HEK293 (cell line): ENCODE measurements around the gene AZIN2.
"Not testable (repeated sequence)": the region's sequence is repeated elsewhere in the genome, so short reads cannot be mapped to it uniquely, and the experiment has no call there.

Source experiments
- CTCF ChIA-PET: fragments of 350-600 bp; formaldehyde crosslinking; extraction: SDS; loops from one replicate; lab custom pipeline; 2021; ENCODE audit warnings: antibody characterized with exemption; lab: Yijun Ruan, JAX
- POLR2A ChIA-PET: fragments of 300-600 bp; formaldehyde crosslinking; extraction: SDS; loops from one replicate; lab custom pipeline; 2020; ENCODE audit warnings: antibody characterized with exemption, inconsistent platforms; lab: Yijun Ruan, JAX
- H3K27ac ChIP-seq: fragments of 200-500 bp; sonication (Bioruptor generic); 2 replicates; pipeline ENCODE4 v1.5.1; 2014; ENCODE audit warnings: low read depth, low read length, control low read depth, inconsistent platforms; ENCODE audit errors: extremely low read depth
- H3K36me3 ChIP-seq, 2 experiments: fragments of 200-500 bp in 1 of 2; sonication (Bioruptor generic) in 1 of 2; 1 replicate in 1 of 2; 2 replicates in 1 of 2; pipeline ENCODE4 v1.5.1; 2014 to 2017; ENCODE audit warnings: inconsistent platforms in 2 of 2, low read length in 2 of 2; ENCODE audit not compliant: control insufficient read depth in 2 of 2, insufficient read depth in 1 of 2
- H3K4me1 ChIP-seq: fragments of 200-500 bp; sonication (Bioruptor generic); 2 replicates; pipeline ENCODE4 v1.5.1; 2014; ENCODE audit warnings: mild to moderate bottlenecking, low read length, inconsistent platforms; ENCODE audit not compliant: control insufficient read depth, insufficient read depth
- H3K4me3 ChIP-seq: 2 replicates; pipeline ENCODE4 v1.5.1; 2011; ENCODE audit warnings: low read depth, mild to moderate bottlenecking, control low read depth, low read length, moderate library complexity
- H3K9me3 ChIP-seq: fragments of 200-500 bp; sonication (Bioruptor generic); 2 replicates; pipeline ENCODE4 v1.5.1; 2014; ENCODE audit warnings: low read depth, low read length, inconsistent platforms; ENCODE audit not compliant: control insufficient read depth, insufficient read depth
- BCL11B ChIP-seq: fragments of 450-650 bp; formaldehyde crosslinking; IDR thresholded peaks from 2 replicates; pipeline ENCODE4 v1.5.1; 2016; ENCODE audit warnings: low read depth, missing biosample characterization, missing genetic modification characterization
- KLF10 ChIP-seq: fragments of 450-650 bp; IDR thresholded peaks from 2 replicates; pipeline ENCODE4 v1.5.1; 2018; ENCODE audit warnings: missing biosample characterization, mild to moderate bottlenecking, missing genetic modification characterization
- OSR2 ChIP-seq: fragments of 450-650 bp; formaldehyde crosslinking; IDR thresholded peaks from 2 replicates; pipeline ENCODE4 v1.5.1; 2016; ENCODE audit warnings: missing biosample characterization, missing genetic modification characterization
- OVOL3 ChIP-seq: fragments of 450-650 bp; formaldehyde crosslinking; IDR thresholded peaks from 2 replicates; pipeline ENCODE4 v1.5.1; 2016; ENCODE audit warnings: missing biosample characterization, missing genetic modification characterization
- PBX3 ChIP-seq: sonication (generic); formaldehyde crosslinking; IDR thresholded peaks from 2 replicates; pipeline ENCODE4 v1.8.1; 2022; ENCODE audit warnings: mild to moderate bottlenecking, moderate library complexity, missing genetic modification reagents
- SP7 ChIP-seq: fragments of 450-650 bp; formaldehyde crosslinking; IDR thresholded peaks from 2 replicates; pipeline ENCODE4 v1.5.1; 2016; ENCODE audit warnings: missing biosample characterization, missing genetic modification characterization
- TRIM28 ChIP-seq: IDR thresholded peaks from 2 replicates; pipeline ENCODE4 v1.6.1; 2011; ENCODE audit warnings: low read length, control low read depth, borderline replicate concordance
- ZBTB17 ChIP-seq: fragments of 450-650 bp; formaldehyde crosslinking; IDR thresholded peaks from 2 replicates; pipeline ENCODE4 v1.5.1; 2016; ENCODE audit warnings: missing biosample characterization, missing genetic modification characterization
- ZBTB21 ChIP-seq: fragments of 450-650 bp; formaldehyde crosslinking; IDR thresholded peaks from 2 replicates; pipeline ENCODE4 v1.5.1; 2017; ENCODE audit warnings: missing biosample characterization, missing genetic modification characterization
- ZFP3 ChIP-seq: fragments of 450-650 bp; formaldehyde crosslinking; IDR thresholded peaks from 2 replicates; pipeline ENCODE4 v1.5.1; 2016; ENCODE audit warnings: low read depth, missing biosample characterization, missing genetic modification characterization
- ZNF335 ChIP-seq: fragments of 450-650 bp; formaldehyde crosslinking; conservative IDR thresholded peaks from 2 replicates; pipeline ENCODE4 v1.5.1; 2016; ENCODE audit warnings: missing biosample characterization, missing genetic modification characterization
- ZNF366 ChIP-seq: fragments of 450-650 bp; formaldehyde crosslinking; conservative IDR thresholded peaks from 2 replicates; pipeline ENCODE4 v1.5.1; 2016; ENCODE audit warnings: missing biosample characterization, missing genetic modification characterization
- ZNF398 ChIP-seq: fragments of 450-650 bp; formaldehyde crosslinking; IDR thresholded peaks from 2 replicates; pipeline ENCODE4 v1.5.1; 2017; ENCODE audit warnings: missing biosample characterization, missing genetic modification characterization
- ZNF48 ChIP-seq: fragments of 450-650 bp; formaldehyde crosslinking; IDR thresholded peaks from 2 replicates; pipeline ENCODE4 v1.5.1; 2016; ENCODE audit warnings: missing biosample characterization, missing genetic modification characterization
- ZNF521 ChIP-seq: fragments of 450-650 bp; formaldehyde crosslinking; IDR thresholded peaks from 2 replicates; pipeline ENCODE4 v1.5.1; 2017; ENCODE audit warnings: missing biosample characterization, mild to moderate bottlenecking, missing genetic modification characterization
- ZNF561 ChIP-seq: fragments of 450-650 bp; IDR thresholded peaks from 2 replicates; pipeline ENCODE4 v1.5.1; 2018; ENCODE audit warnings: missing biosample characterization, missing genetic modification characterization, borderline replicate concordance
- ZNF610 ChIP-seq: fragments of 450-650 bp; formaldehyde crosslinking; IDR thresholded peaks from 2 replicates; pipeline ENCODE4 v1.5.1; 2016; ENCODE audit warnings: missing biosample characterization, missing genetic modification characterization, borderline replicate concordance
- ZNF624 ChIP-seq: fragments of 450-650 bp; formaldehyde crosslinking; IDR thresholded peaks from 2 replicates; pipeline ENCODE4 v1.5.1; 2017; ENCODE audit warnings: missing biosample characterization, missing genetic modification characterization
- ZNF629 ChIP-seq: fragments of 450-650 bp; formaldehyde crosslinking; IDR thresholded peaks from 2 replicates; pipeline ENCODE4 v1.5.1; 2017; ENCODE audit warnings: missing biosample characterization, missing genetic modification characterization
- ZNF776 ChIP-seq: fragments of 450-650 bp; formaldehyde crosslinking; IDR thresholded peaks from 2 replicates; pipeline ENCODE4 v1.5.0; 2017; ENCODE audit warnings: missing biosample characterization, missing genetic modification characterization, borderline replicate concordance
- ZNF843 ChIP-seq: fragments of 450-650 bp; formaldehyde crosslinking; IDR thresholded peaks from 2 replicates; pipeline ENCODE4 v1.5.1; 2016; ENCODE audit warnings: missing biosample characterization, missing genetic modification characterization
- TF ChIP-seq, protein P1 (sequence below): IDR thresholded peaks from 2 replicates; pipeline ENCODE4 v1.6.1; 2011; ENCODE audit warnings: mild to moderate bottlenecking, low read depth, low read length, borderline replicate concordance

Gene AZIN2

DNA sequence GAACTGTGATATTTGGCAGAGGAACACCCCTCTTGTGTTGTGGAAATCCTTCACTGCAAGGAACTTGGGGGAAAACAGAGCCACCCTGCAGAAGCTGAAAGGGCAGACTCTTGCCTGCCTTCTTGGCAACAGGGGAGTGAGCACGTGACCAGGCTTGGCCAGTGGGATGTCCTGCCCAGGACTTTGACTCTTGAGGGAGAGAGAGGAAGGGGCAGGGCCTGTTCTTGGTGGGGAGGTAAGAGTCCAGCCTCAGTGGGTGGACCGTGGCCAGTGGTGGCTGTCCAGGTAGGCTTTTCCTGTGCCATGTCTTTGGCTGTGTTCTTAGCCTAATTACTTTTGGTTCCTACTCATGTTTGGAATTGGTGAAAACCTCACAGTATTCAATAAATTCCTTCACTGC lies 35.7 kb upstream of the AZIN2 start:
- H3K27ac ChIP-seq = no peak overlapping the region
- no peak for TF ChIP-seq OVOL3 (tag by site-specific recombination)
- 0 out of 2 replicates have a peak, but pooled peaks have one; percentile 18 for TF ChIP-seq ZNF335 (tag by site-specific recombination)
- no peak for TF ChIP-seq ZNF398 (tag by site-specific recombination)
- TF ChIP-seq ZNF843 = no peak
- no peak overlapping the region for H3K4me3 ChIP-seq
- ChIA-PET CTCF (interaction anchor here (0.7 to 1.0 kb wide), 2 partner anchors 9 to 568 kb away, joined by 3 to 5 read pairs; no protein-coding TSS in a partner anchor), POLR2A (no interaction called here)
- H3K4me1 ChIP-seq = peaks cover 5% of the 10 kb centered on the region; the same call in 1 of the 2 replicates
- H3K9me3 ChIP-seq = no peaks in the 10 kb centered on the region
- no peaks in the 10 kb centered on the region for H3K36me3 ChIP-seq

GRCh38 chr1:33045814-33046213 lies 35.1 kb upstream of the AZIN2 start:
- CTCF ChIA-PET = interaction anchor here (0.6 to 1.0 kb wide), 4 partner anchors 9 to 1499 kb away, joined by 3 to 5 read pairs (median 3); no protein-coding TSS in a partner anchor
- H3K4me3 ChIP-seq = no peak overlapping the region
- peaks cover 5% of the 10 kb centered on the region; the same call in 1 of the 2 replicates for H3K4me1 ChIP-seq
- POLR2A ChIA-PET = no interaction called here
- H3K9me3 ChIP-seq = no peaks in the 10 kb centered on the region
- H3K27ac ChIP-seq = no peak overlapping the region
- no peaks in the 10 kb centered on the region for H3K36me3 ChIP-seq
- TF ChIP-seq KLF10 (tag by site-specific recombination) = no peak
- no peak for TF ChIP-seq ZNF561
- TF ChIP-seq TRIM28 = peak; percentile 75; the same call in 1 of the 2 replicates
- TF ChIP-seq OSR2 (tag by site-specific recombination) = peak; percentile 11; the same call in 1 of the 2 replicates
- peak; percentile 39; the same call in 1 of the 2 replicates for TF ChIP-seq SP7 (tag by site-specific recombination)
- TF ChIP-seq ZNF610 (tag by site-specific recombination) = no peak
- peak; percentile 55; the same call in 1 of the 2 replicates for TF ChIP-seq ZBTB17 (tag by site-specific recombination)
- TF ChIP-seq ZNF366 (tag by site-specific recombination) = peak; percentile 76
- peak; percentile 59; the same call in 1 of the 2 replicates for TF ChIP-seq ZBTB21 (tag by site-specific recombination)
- no peak for TF ChIP-seq ZNF776 (tag by site-specific recombination)
- peak; percentile 92 for TF ChIP-seq ZNF629 (tag by site-specific recombination)
- no peak for TF ChIP-seq PBX3 (CRISPR knock-in tag)
- TF ChIP-seq, all 188 proteins: peak for 7

- H3K36me3 ChIP-seq, POLR2A ChIA-PET, H3K4me3 ChIP-seq, H3K27ac ChIP-seq, H3K4me1 ChIP-seq, H3K9me3 ChIP-seq: not testable (repeated sequence)
- CTCF ChIA-PET = interaction anchor here (0.6 to 1.0 kb wide), 3 partner anchors 8 to 1498 kb away, joined by 3 read pairs; no protein-coding TSS in a partner anchor
These were observed 34.7 kb upstream of the AZIN2 start for GRCh38 chr1:33046234-33046633.

GRCh38 chr1:33047290-33047689 lies 33.7 kb upstream of the AZIN2 start:
- ChIA-PET POLR2A (interaction anchor here (0.6 kb wide), 1 partner anchor 9 kb away, joined by 4 read pairs; no protein-coding TSS in a partner anchor), CTCF (interaction anchor here (0.6 to 1.2 kb wide), 3 partner anchors 8 to 569 kb away, joined by 3 to 5 read pairs (median 4); no protein-coding TSS in a partner anchor)
- Histone ChIP-seq H3K4me1 (peaks cover 5% of the 10 kb centered on the region; the same call in 1 of the 2 replicates), H3K36me3 (no peaks in the 10 kb centered on the region), H3K27ac (no peak overlapping the region), H3K9me3 (no peaks in the 10 kb centered on the region), H3K4me3 (no peak overlapping the region)
- TF ChIP-seq ZNF521 (tag by site-specific recombination) (no peak), ZNF624 (tag by site-specific recombination) (no peak), ZFP3 (no peak), ZNF561 (no peak), BCL11B (tag by site-specific recombination) (no peak), ZNF48 (no peak)
- TF ChIP-seq, protein P1, sequence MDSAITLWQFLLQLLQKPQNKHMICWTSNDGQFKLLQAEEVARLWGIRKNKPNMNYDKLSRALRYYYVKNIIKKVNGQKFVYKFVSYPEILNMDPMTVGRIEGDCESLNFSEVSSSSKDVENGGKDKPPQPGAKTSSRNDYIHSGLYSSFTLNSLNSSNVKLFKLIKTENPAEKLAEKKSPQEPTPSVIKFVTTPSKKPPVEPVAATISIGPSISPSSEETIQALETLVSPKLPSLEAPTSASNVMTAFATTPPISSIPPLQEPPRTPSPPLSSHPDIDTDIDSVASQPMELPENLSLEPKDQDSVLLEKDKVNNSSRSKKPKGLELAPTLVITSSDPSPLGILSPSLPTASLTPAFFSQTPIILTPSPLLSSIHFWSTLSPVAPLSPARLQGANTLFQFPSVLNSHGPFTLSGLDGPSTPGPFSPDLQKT = no peak
